Uterus (tissue), 4 donors: ENCODE measurements around the gene FGF7. TPM values are rescaled to one million over a fixed set of nuclear protein-coding genes. Genes with fewer than 3 reads are reported as not detected.
"Not testable (repeated sequence)": the region's sequence is repeated elsewhere in the genome, so short reads cannot be mapped to it uniquely, and the experiment has no call there.

ENCODE experiments used
- DNase-seq, 2 donors: peaks; one replicate each; pipeline ENCODE4 v3.0.0-alpha.2; 2019 to 2020
- H3K27ac ChIP-seq, 2 donors: fragments of 200-600 bp; sonication (generic); 1 replicate in 1 of 2; 2 replicates in 1 of 2; pipeline ENCODE4 v1.5.1; 2016 to 2018
- H3K27me3 ChIP-seq, 2 donors: fragments of 200-600 bp; sonication (generic); one replicate each; pipeline ENCODE4 v1.5.1; 2018 to 2019; ENCODE audit warnings: control low read depth in 1 of 2
- H3K36me3 ChIP-seq, 2 donors: fragments of 200-600 bp; sonication (generic); one replicate each; pipeline ENCODE4 v1.5.1; 2019; ENCODE audit warnings: control low read depth in 1 of 2
- H3K4me1 ChIP-seq, 2 donors: fragments of 200-600 bp; sonication (generic); one replicate each; pipeline ENCODE4 v1.5.1; 2018 to 2019; ENCODE audit warnings: control low read depth in 1 of 2
- H3K4me3 ChIP-seq, 2 donors: fragments of 200-600 bp; sonication (generic); 1 replicate in 1 of 2; 2 replicates in 1 of 2; pipeline ENCODE4 v1.5.1; 2018 to 2019; ENCODE audit warnings: mild to moderate bottlenecking in 1 of 2
- H3K9me3 ChIP-seq, 2 donors: fragments of 200-600 bp; sonication (generic); one replicate each; pipeline ENCODE4 v1.5.1; 2019; ENCODE audit warnings: control low read depth in 1 of 2
- CTCF ChIP-seq, 4 experiments: fragments of 200-600 bp in 2 of 4; fragments of 450-650 bp in 2 of 4; sonication (generic) in 2 of 4; IDR thresholded peaks; one replicate each; pipeline ENCODE4 v1.5.1; 2016 to 2019; ENCODE audit warnings: antibody characterized with exemption in 4 of 4, mild to moderate bottlenecking in 2 of 4, moderate library complexity in 1 of 4
- POLR2A ChIP-seq, 2 donors: fragments of 450-650 bp; IDR thresholded peaks; one replicate each; pipeline ENCODE4 v1.6.1; 2016; ENCODE audit warnings: antibody characterized with exemption in 2 of 2, mild to moderate bottlenecking in 1 of 2, moderate library complexity in 1 of 2
- intact Hi-C: fragments of 100-400 bp; cut with DNase I; formaldehyde crosslinking; loops from one replicate; pipeline ENCODE4 v1.15.1; 2023; ENCODE audit warnings: low total_unique reads
- total RNA-seq, 4 donors: library from RNA; depleted of rRNA in 3 of 4; stranded (reverse); fragments of >200 nt in 3 of 4; gene quantifications; one replicate each; pipeline versions ENCODE4 v1.1.0 to v1.2.4, GENCODE V29; 2014 to 2023
- donor health status: DM: yes; HTN: yes; CAD: no.

The FGF7 gene
- total RNA-seq, 4 donors from 2014 or later: 57.6 to 137 (median 102) TPM

- no peak for TF ChIP-seq CTCF (IDR thresholded peaks at IDR 0.05)
- no peak for TF ChIP-seq POLR2A (IDR thresholded peaks at IDR 0.05)
- Histone ChIP-seq H3K9me3 (no peaks in the 10 kb centered on the region), H3K27me3 (no peaks in the 10 kb centered on the region), H3K4me3 (no peak overlapping the region), H3K4me1 (no peaks in the 10 kb centered on the region), H3K27ac (no peak overlapping the region), H3K36me3 (no peaks in the 10 kb centered on the region)
- intact Hi-C loops: no loop called here
- DNase-seq: no peak
These were observed 35.6 kb upstream of the FGF7 start for GRCh38 chr15:49387471-49387870.

GRCh38 chr15:49402515-49403296 lies 20.3 kb upstream of the FGF7 start:
- intact Hi-C loops, H3K27ac ChIP-seq, H3K36me3 ChIP-seq, H3K9me3 ChIP-seq, DNase-seq, H3K27me3 ChIP-seq, H3K4me3 ChIP-seq, H3K4me1 ChIP-seq: not testable (repeated sequence)

- DNase-seq: no peak
- H3K9me3 ChIP-seq: no peaks in the 10 kb centered on the region
- intact Hi-C loops: no loop called here
These were observed 16.5 kb upstream of the FGF7 start for GRCh38 chr15:49406352-49407118.

GRCh38 chr15:49410641-49411040 lies 12.4 kb upstream of the FGF7 start:
- no peak for TF ChIP-seq CTCF (IDR thresholded peaks at IDR 0.05)
- TF ChIP-seq POLR2A (IDR thresholded peaks at IDR 0.05): no peak
- Histone ChIP-seq H3K9me3 (no peaks in the 10 kb centered on the region), H3K4me3 (no peak overlapping the region), H3K27ac (no peak overlapping the region), H3K36me3 (no peaks in the 10 kb centered on the region), H3K4me1 (no peaks in the 10 kb centered on the region), H3K27me3 (no peaks in the 10 kb centered on the region)
- DNase-seq: no peak
- intact Hi-C loops: loop anchor here (10.0 kb wide), 1 partner anchor 166 kb away; no protein-coding TSS in a partner anchor

More at GRCh38 chr15:49406352-49407118, 16.5 kb upstream of the FGF7 start:
- Histone ChIP-seq H3K27ac (no peak overlapping the region), H3K4me3 (no peak overlapping the region), H3K27me3 (no peaks in the 10 kb centered on the region), H3K4me1 (no peaks in the 10 kb centered on the region), H3K36me3 (no peaks in the 10 kb centered on the region)
- no peak for TF ChIP-seq CTCF (IDR thresholded peaks at IDR 0.05)
- TF ChIP-seq POLR2A (IDR thresholded peaks at IDR 0.05): no peak

GRCh38 chr15:49412797-49413196 lies 10.2 kb upstream of the FGF7 start:
- no peak for DNase-seq
- Histone ChIP-seq H3K27ac (no peak overlapping the region), H3K4me3 (no peak overlapping the region), H3K9me3 (no peaks in the 10 kb centered on the region), H3K27me3 (no peaks in the 10 kb centered on the region), H3K36me3 (no peaks in the 10 kb centered on the region), H3K4me1 (no peaks in the 10 kb centered on the region)
- intact Hi-C loops: loop anchor here (10.0 kb wide), 1 partner anchor 168 kb away; no protein-coding TSS in a partner anchor
- TF ChIP-seq POLR2A (IDR thresholded peaks at IDR 0.05) (no peak), CTCF (IDR thresholded peaks at IDR 0.05) (no peak)
